Placental pericyte (primary cell): ENCODE data around the gene ZPLD1. TPM values are rescaled to one million over a fixed set of nuclear protein-coding genes. Genes with fewer than 3 reads are reported as not detected.

Experiments used
- total RNA-seq: library from RNA; depleted of rRNA; stranded (reverse); fragments of >200 nt; gene quantifications from 2 replicates; pipeline ENCODE4 v1.2.3, GENCODE V29; 2012

Gene ZPLD1
- total RNA-seq: 0.14 and 0.22 TPM in 2 replicates

DNA sequence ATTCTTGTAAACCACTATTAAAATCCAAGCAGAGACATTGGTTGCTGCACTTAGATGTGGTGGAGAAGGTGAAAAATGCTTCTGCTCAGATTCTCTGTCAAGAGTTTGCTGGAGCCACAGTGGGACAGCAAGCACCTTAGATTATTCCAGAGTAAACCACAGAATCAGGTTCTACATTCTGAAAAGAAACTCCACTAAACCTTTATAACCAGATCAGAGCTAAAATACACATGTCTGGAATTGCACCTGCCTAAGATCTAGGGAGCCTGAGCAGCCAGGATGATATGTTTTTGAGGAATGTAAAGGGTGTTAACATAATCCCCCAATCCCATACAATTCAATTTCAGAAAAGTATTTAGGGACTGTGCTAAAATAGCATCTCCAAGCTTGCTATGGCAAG, at the start of gene ZPLD1:
TSS of gene ZPLD1 (plus strand) at position 301 of the 400 bp plus-strand sequence. CDS start 3,473 bp downstream, outside the sequence.

